Lung (tissue), 12 donors: ENCODE measurements around the gene ILRUN. TPM values are rescaled to one million over a fixed set of nuclear protein-coding genes. Genes with fewer than 3 reads are reported as not detected.
"Not testable (repeated sequence)": the region's sequence is repeated elsewhere in the genome, so short reads cannot be mapped to it uniquely, and the experiment has no call there.

Experiments used
- ATAC-seq: fragments of 200-7000 bp; cut with Tn5 transposase; one replicate; pipeline ENCODE4 v1.9.1; 2020; ENCODE audit warnings: moderate number of reproducible peaks; ENCODE audit not compliant: insufficient read depth, low FRiP score
- DNase-seq, 3 donors: peaks; one replicate each; pipeline ENCODE4 v3.0.0-alpha.2; 2013 to 2017
- H3K27ac ChIP-seq, 2 donors: one replicate each; pipeline ENCODE4 v1.5.1; 2013; ENCODE audit warnings: mild to moderate bottlenecking in 2 of 2, moderate library complexity in 2 of 2, control low read depth in 1 of 2, inconsistent platforms in 1 of 2, low read depth in 1 of 2, low read length in 1 of 2
- H3K27me3 ChIP-seq, 3 donors: one replicate each; pipeline ENCODE4 v1.5.1; 2013; ENCODE audit warnings: low read length in 2 of 3; ENCODE audit not compliant: control insufficient read depth in 3 of 3, insufficient read depth in 3 of 3
- H3K36me3 ChIP-seq, 4 donors: one replicate each; pipeline ENCODE4 v1.5.1; 2013; ENCODE audit warnings: low read length in 4 of 4, mild to moderate bottlenecking in 1 of 4, moderate library complexity in 1 of 4; ENCODE audit not compliant: control insufficient read depth in 4 of 4, insufficient read depth in 4 of 4
- H3K4me1 ChIP-seq, 5 donors: one replicate each; pipeline ENCODE4 v1.5.1; 2013; ENCODE audit warnings: low read length in 5 of 5, mild to moderate bottlenecking in 2 of 5, moderate library complexity in 1 of 5; ENCODE audit not compliant: control insufficient read depth in 5 of 5, insufficient read depth in 5 of 5
- H3K4me3 ChIP-seq: one replicate; pipeline ENCODE4 v1.5.1; 2013; ENCODE audit warnings: mild to moderate bottlenecking, control low read depth, moderate library complexity
- H3K9ac ChIP-seq, 2 donors: one replicate each; pipeline ENCODE4 v1.5.1; 2013; ENCODE audit warnings: low read length in 2 of 2, control low read depth in 1 of 2; ENCODE audit not compliant: insufficient read depth in 1 of 2
- H3K9me3 ChIP-seq, 4 donors: one replicate each; pipeline ENCODE4 v1.5.1; 2013; ENCODE audit warnings: low read length in 3 of 4, mild to moderate bottlenecking in 1 of 4, moderate library complexity in 1 of 4; ENCODE audit not compliant: control insufficient read depth in 4 of 4, insufficient read depth in 3 of 4
- WGBS, 2 donors: extraction: QIAGEN DNeasy Blood & Tissue Kit; methylation state at CpG; one replicate each; pipeline ENCODE4 v1.1.7; 2013; 5-methylcytosine and 5-hydroxymethylcytosine counted together
- polyA plus RNA-seq, 2 donors: library from polyadenylated mRNA; stranded (reverse); fragments of 200-250 nt; gene quantifications; one replicate each; pipeline ENCODE4 v1.2.1, GENCODE V29; 2013
- total RNA-seq, 2 donors: library from RNA; depleted of rRNA in 1 of 2; stranded (reverse); fragments of >200 nt in 1 of 2; gene quantifications; one replicate each; pipeline ENCODE4 v1.2.1, GENCODE V29; 2014 to 2021
- TF ChIP-seq, protein P1 (sequence below): IDR thresholded peaks from 2 replicates; pipeline ENCODE4 v1.5.1; 2012; ENCODE audit warnings: mild to moderate bottlenecking; ENCODE audit errors: control extremely low read depth, extremely low read depth
- donor health status: control.
- donor health status: control.
- donor health status: Bipolar disorder and iron deficiency.
- donor health status: healthy.
- donor health status: DM: yes; HTN: yes; CAD: no.

The ILRUN gene
- total and polyA plus RNA-seq, 4 donors = 51.9 to 70.1 (median 56.0) TPM

DNA sequence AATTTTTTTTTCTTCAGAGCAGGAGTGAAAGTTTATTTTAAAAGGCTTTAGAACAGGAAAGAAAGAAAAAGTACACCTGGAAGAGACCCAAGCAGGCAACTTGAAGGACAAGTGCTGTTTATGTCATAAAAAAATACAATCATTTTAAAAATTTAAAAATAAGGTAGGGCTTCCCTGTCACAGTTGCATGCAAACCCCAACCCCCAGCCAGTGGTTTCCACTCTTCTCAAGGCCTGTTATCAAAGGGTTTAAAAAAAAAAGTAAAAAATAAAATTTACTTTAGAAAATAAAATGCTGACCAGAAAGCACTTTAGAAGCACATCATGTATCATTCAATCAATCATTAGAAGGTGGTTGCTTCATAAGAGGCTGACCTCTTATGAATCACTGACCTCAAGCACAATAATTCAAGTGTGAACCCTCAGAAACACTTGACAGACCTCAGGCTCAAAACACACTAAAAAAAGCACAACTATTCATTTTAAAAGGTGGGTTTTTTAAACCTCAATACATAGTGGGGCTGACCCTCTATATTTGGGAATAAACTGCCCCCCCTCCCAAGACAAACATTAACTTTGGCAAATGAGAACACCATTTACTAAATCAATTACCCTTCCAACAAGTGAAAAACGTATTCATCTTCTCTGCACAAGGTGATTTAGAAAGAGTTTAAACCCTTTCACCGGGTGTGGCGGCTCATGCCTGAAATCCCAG, 15.6 kb downstream of the ILRUN start:
- no peaks in the 10 kb centered on the region for H3K27me3 ChIP-seq
- 65 to 74% methylated on average over 3 of the region's 3 CpGs for WGBS, 2 donors
- H3K27ac ChIP-seq = no peak overlapping the region
- ATAC-seq (no peak), DNase-seq (no peak)
- H3K9me3 ChIP-seq = no peaks in the 10 kb centered on the region
- H3K4me1 ChIP-seq = peaks cover 0 to 17% (median 5%) of the 10 kb centered on the region in 5 donors
- peaks cover 0 to 1% (median 0%) of the 10 kb centered on the region in 4 donors for H3K36me3 ChIP-seq
- H3K4me3 ChIP-seq = no peak overlapping the region
- no peak overlapping the region for H3K9ac ChIP-seq
- TF ChIP-seq, protein P1, sequence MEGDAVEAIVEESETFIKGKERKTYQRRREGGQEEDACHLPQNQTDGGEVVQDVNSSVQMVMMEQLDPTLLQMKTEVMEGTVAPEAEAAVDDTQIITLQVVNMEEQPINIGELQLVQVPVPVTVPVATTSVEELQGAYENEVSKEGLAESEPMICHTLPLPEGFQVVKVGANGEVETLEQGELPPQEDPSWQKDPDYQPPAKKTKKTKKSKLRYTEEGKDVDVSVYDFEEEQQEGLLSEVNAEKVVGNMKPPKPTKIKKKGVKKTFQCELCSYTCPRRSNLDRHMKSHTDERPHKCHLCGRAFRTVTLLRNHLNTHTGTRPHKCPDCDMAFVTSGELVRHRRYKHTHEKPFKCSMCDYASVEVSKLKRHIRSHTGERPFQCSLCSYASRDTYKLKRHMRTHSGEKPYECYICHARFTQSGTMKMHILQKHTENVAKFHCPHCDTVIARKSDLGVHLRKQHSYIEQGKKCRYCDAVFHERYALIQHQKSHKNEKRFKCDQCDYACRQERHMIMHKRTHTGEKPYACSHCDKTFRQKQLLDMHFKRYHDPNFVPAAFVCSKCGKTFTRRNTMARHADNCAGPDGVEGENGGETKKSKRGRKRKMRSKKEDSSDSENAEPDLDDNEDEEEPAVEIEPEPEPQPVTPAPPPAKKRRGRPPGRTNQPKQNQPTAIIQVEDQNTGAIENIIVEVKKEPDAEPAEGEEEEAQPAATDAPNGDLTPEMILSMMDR = no peak

DNA sequence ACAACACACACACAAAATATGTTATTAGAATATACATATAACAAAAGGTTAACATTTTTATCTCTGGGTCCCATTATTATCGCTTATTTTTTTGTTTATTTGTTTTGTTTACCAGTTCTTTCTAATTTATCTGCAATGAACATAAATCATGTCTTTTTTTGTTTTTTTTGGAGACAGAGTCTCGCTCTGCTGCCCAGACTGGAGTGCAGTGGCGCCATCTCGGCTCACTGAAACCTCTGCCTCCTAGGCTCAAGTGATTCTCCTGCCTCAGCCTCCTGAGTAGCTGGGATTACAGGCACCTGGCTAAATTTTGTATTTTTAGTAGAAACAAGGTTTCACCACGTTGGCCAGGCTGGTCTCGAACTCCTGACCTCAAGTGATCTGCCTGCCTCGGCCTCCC, 16.3 kb downstream of the ILRUN start:
- H3K9ac ChIP-seq, H3K27me3 ChIP-seq, H3K9me3 ChIP-seq, H3K27ac ChIP-seq, H3K36me3 ChIP-seq, ATAC-seq, DNase-seq, H3K4me3 ChIP-seq: not testable (repeated sequence)
- peaks cover 0 to 17% (median 5%) of the 10 kb centered on the region in 5 donors for H3K4me1 ChIP-seq
- 71 to 80% methylated on average over 7 of the region's 7 CpGs for WGBS, 2 donors

DNA sequence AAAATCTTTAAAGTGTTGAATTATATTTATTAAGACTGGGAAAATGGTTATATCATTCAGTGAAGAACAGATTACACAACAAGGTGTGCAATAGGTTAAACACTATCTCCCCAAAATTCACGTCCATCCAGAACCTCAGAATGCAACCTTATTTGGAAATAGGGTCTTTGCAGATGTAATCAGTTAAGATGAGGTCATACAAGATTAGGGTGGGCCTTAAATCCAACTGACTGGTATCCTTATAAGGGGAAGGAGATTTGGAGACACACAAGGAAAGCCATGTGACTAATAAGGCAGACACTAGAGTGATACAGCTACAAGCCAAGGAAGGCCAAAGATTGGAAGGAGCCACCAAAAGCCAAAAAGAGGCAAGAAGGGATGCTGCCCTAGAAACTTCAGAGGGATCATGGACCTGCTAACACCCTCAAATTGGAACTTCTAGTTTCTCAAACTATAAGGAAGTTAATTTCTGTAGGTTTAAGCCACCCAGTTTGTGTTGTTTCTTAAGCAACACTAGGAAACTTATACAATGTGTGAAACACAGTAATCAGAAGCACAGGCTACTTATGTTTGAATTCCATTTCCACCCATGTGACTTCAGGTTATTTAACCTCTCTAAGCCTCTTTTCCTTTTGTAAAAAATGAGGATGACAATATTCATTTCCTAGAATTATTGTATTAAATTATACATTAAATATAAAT, 16.9 kb downstream of the ILRUN start:
- H3K4me1 ChIP-seq = peaks cover 0 to 14% (median 5%) of the 10 kb centered on the region in 5 donors
- no peak overlapping the region for H3K27ac ChIP-seq
- TF ChIP-seq, protein P1 = no peak
- no peak overlapping the region for H3K9ac ChIP-seq
- no peak for DNase-seq
- no peak overlapping the region for H3K4me3 ChIP-seq
- H3K27me3 ChIP-seq = no peaks in the 10 kb centered on the region
- peaks cover 0 to 2% (median 0%) of the 10 kb centered on the region in 4 donors for H3K36me3 ChIP-seq
- ATAC-seq = no peak
- no peaks in the 10 kb centered on the region for H3K9me3 ChIP-seq
- WGBS, 2 donors = 40 to 75% methylated on average over 1 of the region's 1 CpG

DNA sequence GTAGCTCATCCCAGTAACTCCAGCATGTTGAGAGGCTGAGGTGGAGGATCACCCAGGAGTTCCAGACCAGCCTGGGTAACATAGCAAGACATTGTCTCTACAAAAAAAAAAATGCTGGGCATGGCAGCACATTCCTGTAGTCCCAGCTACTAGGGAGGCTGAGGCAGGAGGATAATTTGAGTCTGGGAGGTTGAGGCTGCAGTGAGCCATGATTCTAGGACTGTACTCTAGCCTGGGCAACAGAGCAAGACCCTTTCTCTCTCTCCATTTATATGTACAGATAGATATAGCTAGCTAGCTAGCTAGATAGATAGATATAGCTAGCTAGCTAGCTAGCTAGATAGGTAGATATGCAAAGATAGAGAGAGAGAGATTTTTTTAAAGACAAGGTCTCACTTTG, 20.4 kb downstream of the ILRUN start:
- TF ChIP-seq, protein P1 = no peak
- no peak overlapping the region for H3K9ac ChIP-seq
- peaks cover 0 to 2% (median 0%) of the 10 kb centered on the region in 4 donors for H3K36me3 ChIP-seq
- peaks cover 0 to 18% (median 4%) of the 10 kb centered on the region in 5 donors for H3K4me1 ChIP-seq
- ATAC-seq = no peak
- no peak overlapping the region for H3K4me3 ChIP-seq
- no peaks in the 10 kb centered on the region for H3K27me3 ChIP-seq
- no peak overlapping the region for H3K27ac ChIP-seq
- DNase-seq = no peak
- H3K9me3 ChIP-seq = no peaks in the 10 kb centered on the region

DNA sequence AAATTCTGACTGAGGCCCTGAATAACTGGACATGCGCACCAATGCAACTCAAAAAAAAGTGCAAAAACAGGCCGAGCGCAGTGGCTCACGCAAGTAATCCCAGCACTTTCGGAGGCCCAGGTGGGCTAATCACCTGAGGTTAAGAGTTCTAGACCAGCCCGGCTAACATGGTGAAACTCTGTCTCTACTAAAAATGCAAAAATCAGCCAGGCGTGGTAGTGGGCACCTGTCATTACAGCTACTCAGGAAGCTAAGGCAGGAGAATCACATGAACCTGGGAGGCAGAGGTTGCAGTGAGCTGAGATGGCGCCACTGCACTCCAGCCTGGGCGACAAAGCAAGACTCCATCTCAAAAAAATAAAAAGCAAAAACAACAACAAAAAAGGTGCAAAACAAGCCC, 21.6 kb downstream of the ILRUN start:
- DNase-seq, ATAC-seq, H3K4me3 ChIP-seq, H3K27ac ChIP-seq, H3K36me3 ChIP-seq, H3K9ac ChIP-seq, H3K9me3 ChIP-seq, H3K27me3 ChIP-seq: not testable (repeated sequence)
- WGBS, 2 donors = 96 to 97% methylated on average over 9 of the region's 9 CpGs
- H3K4me1 ChIP-seq = peaks cover 0 to 12% (median 7%) of the 10 kb centered on the region in 5 donors
